H9 (cell line): Measurements from ENCODE around the gene CDH1. TPM values are rescaled to one million over a fixed set of nuclear protein-coding genes. Genes with fewer than 3 reads are reported as not detected.

Experiments
- DNase-seq: peaks from one replicate; pipeline ENCODE4 v3.0.0-alpha.2; 2017
- H2AFZ ChIP-seq: one replicate; pipeline ENCODE4 v1.6.1; 2013; ENCODE audit warnings: mild to moderate bottlenecking, low read length, control low read depth, moderate library complexity
- H2AK5ac ChIP-seq: 2 replicates; pipeline ENCODE4 v1.6.1; 2013; ENCODE audit warnings: low read length, control low read depth, mixed read lengths; ENCODE audit not compliant: insufficient read length
- H2BK120ac ChIP-seq: one replicate; pipeline ENCODE4 v1.6.1; 2013; ENCODE audit warnings: low read depth, mild to moderate bottlenecking, low read length, control low read depth, inconsistent platforms; ENCODE audit not compliant: poor library complexity, severe bottlenecking
- H2BK12ac ChIP-seq: 2 replicates; pipeline ENCODE4 v1.6.1; 2013; ENCODE audit warnings: low read length, control low read depth, mixed read lengths, low read depth; ENCODE audit not compliant: insufficient read length
- H2BK15ac ChIP-seq: 2 replicates; pipeline ENCODE4 v1.6.1; 2013; ENCODE audit warnings: low read depth, low read length, control low read depth
- H2BK20ac ChIP-seq: one replicate; pipeline ENCODE4 v1.6.1; 2013; ENCODE audit warnings: low read depth, mild to moderate bottlenecking, low read length, control low read depth, inconsistent platforms; ENCODE audit not compliant: poor library complexity, severe bottlenecking
- H2BK5ac ChIP-seq: 2 replicates; pipeline ENCODE4 v1.6.1; 2013; ENCODE audit warnings: low read length, control low read depth, mixed read lengths; ENCODE audit not compliant: insufficient read length
- H3K14ac ChIP-seq: 2 replicates; pipeline ENCODE4 v1.6.1; 2013; ENCODE audit warnings: low read length, control low read depth; ENCODE audit not compliant: insufficient read depth
- H3K18ac ChIP-seq: 2 replicates; pipeline ENCODE4 v1.6.1; 2013; ENCODE audit warnings: low read depth, mild to moderate bottlenecking, mixed read lengths, low read length, control low read depth; ENCODE audit not compliant: insufficient read length
- H3K23ac ChIP-seq: 2 replicates; pipeline ENCODE4 v1.6.1; 2013; ENCODE audit warnings: low read length, control low read depth, mixed read lengths, low read depth; ENCODE audit not compliant: insufficient read length
- H3K23me2 ChIP-seq: 2 replicates; pipeline ENCODE4 v1.6.1; 2013; ENCODE audit warnings: low read depth, mild to moderate bottlenecking, mixed read lengths, low read length, control low read depth; ENCODE audit not compliant: insufficient read length, poor library complexity, severe bottlenecking
- H3K27ac ChIP-seq: 2 replicates; pipeline ENCODE4 v1.5.1; 2013; ENCODE audit warnings: low read length, control low read depth, mixed read lengths, low read depth; ENCODE audit not compliant: insufficient read length
- H3K27me3 ChIP-seq: 2 replicates; pipeline ENCODE4 v1.6.1; 2013; ENCODE audit warnings: low read length, control low read depth, inconsistent platforms; ENCODE audit not compliant: insufficient read depth
- H3K4ac ChIP-seq: 2 replicates; pipeline ENCODE4 v1.6.1; 2013; ENCODE audit warnings: low read depth, mild to moderate bottlenecking, control low read depth, inconsistent platforms, low read length, moderate library complexity
- H3K4me1 ChIP-seq: 2 replicates; pipeline ENCODE4 v1.6.1; 2013; ENCODE audit warnings: low read length, control low read depth, inconsistent platforms; ENCODE audit not compliant: insufficient read depth
- H3K4me2 ChIP-seq: 2 replicates; pipeline ENCODE4 v1.6.1; 2013; ENCODE audit warnings: low read length, control low read depth, mixed read lengths; ENCODE audit not compliant: insufficient read length, insufficient read depth
- H3K56ac ChIP-seq: 2 replicates; pipeline ENCODE4 v1.6.1; 2013; ENCODE audit warnings: low read depth, mild to moderate bottlenecking, mixed read lengths, low read length, control low read depth; ENCODE audit not compliant: insufficient read length
- H3K79me1 ChIP-seq: 2 replicates; pipeline ENCODE4 v1.6.1; 2013; ENCODE audit warnings: low read depth, mild to moderate bottlenecking, moderate library complexity, low read length, control low read depth, inconsistent platforms; ENCODE audit not compliant: insufficient read depth, poor library complexity, severe bottlenecking
- H3K79me2 ChIP-seq: 2 replicates; pipeline ENCODE4 v1.6.1; 2013; ENCODE audit warnings: low read length, control low read depth, inconsistent platforms; ENCODE audit not compliant: insufficient read depth
- H3K9ac ChIP-seq: 2 replicates; pipeline ENCODE4 v1.6.1; 2013; ENCODE audit warnings: low read length, control low read depth, mixed read lengths; ENCODE audit not compliant: insufficient read length; ENCODE audit errors: extremely low read depth
- H3K9me3 ChIP-seq: one replicate; pipeline ENCODE4 v1.6.1; 2013; ENCODE audit warnings: low read depth, low read length, inconsistent platforms; ENCODE audit not compliant: control insufficient read depth
- H3T11ph ChIP-seq: one replicate; pipeline ENCODE4 v1.6.1; 2013; ENCODE audit warnings: mild to moderate bottlenecking, low read length, control low read depth, inconsistent platforms
- H4K20me1 ChIP-seq: one replicate; pipeline ENCODE4 v1.6.1; 2013; ENCODE audit not compliant: control insufficient read depth, insufficient read length, insufficient read depth
- H4K5ac ChIP-seq: 2 replicates; pipeline ENCODE4 v1.6.1; 2013; ENCODE audit warnings: low read depth, mild to moderate bottlenecking, mixed read lengths, low read length, control low read depth; ENCODE audit not compliant: insufficient read length
- H4K8ac ChIP-seq: replicated peaks from 2 replicates; pipeline ENCODE4 v1.6.1; 2013; ENCODE audit warnings: low read length, control low read depth, mixed read lengths, low read depth; ENCODE audit not compliant: insufficient read length
- H4K91ac ChIP-seq: 2 replicates; pipeline ENCODE4 v1.6.1; 2013; ENCODE audit warnings: low read depth, mild to moderate bottlenecking, moderate library complexity, mixed read lengths, low read length, control low read depth; ENCODE audit not compliant: insufficient read length
- H3K27ac Mint-ChIP-seq, 3 experiments: 2 replicates in 2 of 3; 3 replicates in 1 of 3; pipeline ENCODE4 v1.8.0; 2020 to 2021; ENCODE audit warnings: mixed read lengths in 3 of 3, mild to moderate bottlenecking in 1 of 3, moderate library complexity in 1 of 3
- H3K27me3 Mint-ChIP-seq: 2 replicates; pipeline ENCODE4 v1.8.0; 2021; ENCODE audit warnings: low read depth, mild to moderate bottlenecking, moderate library complexity, mixed read lengths
- H3K36me3 Mint-ChIP-seq, 3 experiments: 2 replicates in 2 of 3; 3 replicates in 1 of 3; pipeline ENCODE4 v1.8.0; 2020 to 2021; ENCODE audit warnings: low read depth in 3 of 3, mixed read lengths in 3 of 3; ENCODE audit not compliant: insufficient read depth in 1 of 3
- H3K4me1 Mint-ChIP-seq, 2 experiments: 2 replicates each; pipeline ENCODE4 v1.8.0; 2020; ENCODE audit warnings: mixed read lengths in 2 of 2
- H3K4me3 Mint-ChIP-seq, 2 experiments: 2 replicates in 1 of 2; 3 replicates in 1 of 2; pipeline ENCODE4 v1.8.0; 2020 to 2021; ENCODE audit warnings: mild to moderate bottlenecking in 2 of 2, mixed read lengths in 2 of 2, moderate library complexity in 1 of 2
- H3K9me3 Mint-ChIP-seq, 2 experiments: 2 replicates in 1 of 2; 3 replicates in 1 of 2; pipeline ENCODE4 v1.8.0; 2020; ENCODE audit warnings: mild to moderate bottlenecking in 2 of 2, mixed read lengths in 2 of 2, moderate library complexity in 1 of 2
- CTCF ChIP-seq: fragments of 200-600 bp; sonication (generic); conservative IDR thresholded peaks from 3 replicates; pipeline ENCODE4 v1.8.0; 2021; ENCODE audit warnings: antibody characterized with exemption, mild to moderate bottlenecking
- WGBS: extraction: QIAGEN DNeasy Blood & Tissue Kit; methylation state at CpG from one replicate; pipeline ENCODE4 v1.1.7; 2013; ENCODE audit warnings: missing lambda C conversion rate, low lambda C conversion rate, mixed read lengths; ENCODE audit not compliant: insufficient read length; ENCODE audit errors: extremely low coverage; 5-methylcytosine and 5-hydroxymethylcytosine counted together
- total RNA-seq: library from RNA; stranded (reverse); gene quantifications from 2 replicates; pipeline ENCODE4 v1.2.1, GENCODE V29; 2021

CDH1 gene
- total RNA-seq, 1 experiment from 2014 or later, result 237 TPM

- no peak overlapping the region for H2BK20ac ChIP-seq
- no peak overlapping the region for H3K18ac ChIP-seq
- no peak overlapping the region for H3K27ac ChIP-seq
- no peak overlapping the region for H3K4me2 ChIP-seq
- no peaks in the 10 kb centered on the region for H3K79me1 ChIP-seq
- H3K79me2 ChIP-seq, result no peaks in the 10 kb centered on the region
- no peak overlapping the region for H4K5ac ChIP-seq
- H3K27me3 Mint-ChIP-seq, result no peaks in the 10 kb centered on the region
- no peak overlapping the region for H2AK5ac ChIP-seq
- no peak overlapping the region for H2BK120ac ChIP-seq
- no peak overlapping the region for H2BK5ac ChIP-seq
- no peaks in the 10 kb centered on the region for H3K9me3 Mint-ChIP-seq
- H3K9me3 ChIP-seq, result no peaks in the 10 kb centered on the region
- no peak overlapping the region for H4K8ac ChIP-seq
- H3K27me3 ChIP-seq, result no peaks in the 10 kb centered on the region
- no peak overlapping the region for H3T11ph ChIP-seq
- H3K36me3 Mint-ChIP-seq, result no peaks in the 10 kb centered on the region; a peak in 2 of 7 replicates
- no peak for DNase-seq
- H2BK12ac ChIP-seq, result no peak overlapping the region
- no peak overlapping the region for H3K9ac ChIP-seq
- peaks cover 2 to 3% of the 10 kb centered on the region in 2 experiments; a peak in 3 of 4 replicates for H3K4me1 Mint-ChIP-seq
- no peak overlapping the region for H3K14ac ChIP-seq
- no peak for TF ChIP-seq CTCF
- no peak overlapping the region for H3K4me3 Mint-ChIP-seq
- H4K20me1 ChIP-seq, result no peaks in the 10 kb centered on the region
- no CpG with 5 or more reads among the region's 2 CpGs for WGBS
- H3K4me1 ChIP-seq, result no peaks in the 10 kb centered on the region
- no peak overlapping the region for H3K27ac Mint-ChIP-seq
- no peak overlapping the region for H4K91ac ChIP-seq
- no peak overlapping the region for H2BK15ac ChIP-seq
- no peak overlapping the region for H2AFZ ChIP-seq
- H3K56ac ChIP-seq, result no peak overlapping the region
- no peak overlapping the region for H3K4ac ChIP-seq
- H3K23ac ChIP-seq, result no peak overlapping the region
- no peaks in the 10 kb centered on the region for H3K23me2 ChIP-seq
These were observed 114.5 kb downstream of the CDH1 start for GRCh38 chr16:68851601-68852000.
